Transverse colon (tissue), 3 donors: ENCODE data around the gene PPP1R13B.
A peak's percentile ranks its signal among the peaks of the same experiment; 100 is the strongest.

ENCODE experiments used
- CTCF ChIP-seq, 5 experiments: fragments of 200-600 bp in 3 of 5; fragments of 450-650 bp in 2 of 5; sonication (generic) in 3 of 5; IDR thresholded peaks; 1 replicate in 2 of 5; 2 replicates in 3 of 5; pipeline ENCODE4 v1.5.1; 2016 to 2017; ENCODE audit warnings: antibody characterized with exemption in 5 of 5, inconsistent platforms in 3 of 5, mild to moderate bottlenecking in 2 of 5, moderate library complexity in 1 of 5
- POLR2A ChIP-seq: fragments of 450-650 bp; IDR thresholded peaks from one replicate; pipeline ENCODE4 v1.6.1; 2016; ENCODE audit warnings: antibody characterized with exemption, mild to moderate bottlenecking, moderate library complexity

- TF ChIP-seq CTCF (IDR thresholded peaks at IDR 0.05) = peak in 2 of 5 experiments; percentile 6 to 20
- TF ChIP-seq POLR2A = no peak
Observed at GRCh38 chr14:103727313-103727980, 119.9 kb downstream of the PPP1R13B start.
